Measurements from ENCODE around the gene CFAP54. TPM values are rescaled to one million over a fixed set of nuclear protein-coding genes. Genes with fewer than 3 reads are reported as not detected.

Gene CFAP54
- total RNA-seq, 1 experiment from 2014 or later, result 0.71 TPM

- DNase-seq (ENCODE audit: low spot score), result no peak
- Histone ChIP-seq H3K36me3 (ENCODE audit: insufficient read depth, low read length, poor library complexity, severe bottlenecking) (no peaks in the 10 kb centered on the region), H3K27ac (ENCODE audit: low read depth, low read length, poor library complexity, severe bottlenecking) (no peak overlapping the region), H3K27me3 (replicated peaks; ENCODE audit: insufficient read depth, low read depth, low read length, poor library complexity) (no peaks in the 10 kb centered on the region), H3K4me3 (ENCODE audit: low read depth, low read length, poor library complexity, severe bottlenecking) (no peak overlapping the region), H3K9me3 (ENCODE audit: low read depth, low read length, poor library complexity, severe bottlenecking) (peaks cover 4% of the 10 kb centered on the region), H3K4me1 (ENCODE audit: insufficient read depth, low read length, poor library complexity, severe bottlenecking) (no peaks in the 10 kb centered on the region)
- POLR2A ChIA-PET (ENCODE audit: low non-redundant PET), result no interaction called here
- BruUV-seq (replicated peaks), result no TSS peak
- CTCF ChIA-PET, result no interaction called here
- TF ChIP-seq EZH2 (IDR thresholded peaks at IDR 0.05; ENCODE audit: borderline replicate concordance, low read depth, low read length, poor library complexity, severe bottlenecking), result no peak
- TF ChIP-seq, protein P1, sequence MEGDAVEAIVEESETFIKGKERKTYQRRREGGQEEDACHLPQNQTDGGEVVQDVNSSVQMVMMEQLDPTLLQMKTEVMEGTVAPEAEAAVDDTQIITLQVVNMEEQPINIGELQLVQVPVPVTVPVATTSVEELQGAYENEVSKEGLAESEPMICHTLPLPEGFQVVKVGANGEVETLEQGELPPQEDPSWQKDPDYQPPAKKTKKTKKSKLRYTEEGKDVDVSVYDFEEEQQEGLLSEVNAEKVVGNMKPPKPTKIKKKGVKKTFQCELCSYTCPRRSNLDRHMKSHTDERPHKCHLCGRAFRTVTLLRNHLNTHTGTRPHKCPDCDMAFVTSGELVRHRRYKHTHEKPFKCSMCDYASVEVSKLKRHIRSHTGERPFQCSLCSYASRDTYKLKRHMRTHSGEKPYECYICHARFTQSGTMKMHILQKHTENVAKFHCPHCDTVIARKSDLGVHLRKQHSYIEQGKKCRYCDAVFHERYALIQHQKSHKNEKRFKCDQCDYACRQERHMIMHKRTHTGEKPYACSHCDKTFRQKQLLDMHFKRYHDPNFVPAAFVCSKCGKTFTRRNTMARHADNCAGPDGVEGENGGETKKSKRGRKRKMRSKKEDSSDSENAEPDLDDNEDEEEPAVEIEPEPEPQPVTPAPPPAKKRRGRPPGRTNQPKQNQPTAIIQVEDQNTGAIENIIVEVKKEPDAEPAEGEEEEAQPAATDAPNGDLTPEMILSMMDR (conservative IDR thresholded peaks at IDR 0.05; ENCODE audit: low read depth, low read length), result no peak
- intact Hi-C loops (cut with micrococcal nuclease; ENCODE audit: unreplicated experiment), result no loop called here
Observed at GRCh38 chr12:96806272-96806671, 316.9 kb downstream of the CFAP54 start.

DNA sequence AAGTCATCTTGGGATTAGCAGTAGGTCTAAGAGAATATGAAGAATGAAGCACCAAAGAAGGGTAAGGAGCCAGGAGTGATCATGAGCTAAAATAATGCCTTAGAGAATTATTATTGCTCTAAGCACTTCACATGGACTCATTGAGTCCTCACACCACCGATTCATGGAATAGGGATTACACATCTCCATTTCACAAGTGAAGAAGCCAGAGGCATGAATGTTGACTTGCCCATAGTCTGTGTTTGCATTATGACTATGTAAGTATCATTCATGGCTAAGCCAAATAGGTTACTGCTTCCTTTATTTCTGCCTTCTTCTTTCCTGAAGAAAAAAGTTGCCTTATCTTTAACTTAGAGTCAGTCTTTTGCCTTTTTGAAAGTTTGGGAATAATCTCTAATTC lies 318.4 kb downstream of the CFAP54 start:
- TF ChIP-seq, protein P1 (conservative IDR thresholded peaks at IDR 0.05; ENCODE audit: low read depth, low read length), result no peak
- no peak for TF ChIP-seq EZH2 (IDR thresholded peaks at IDR 0.05; ENCODE audit: borderline replicate concordance, low read depth, low read length, poor library complexity, severe bottlenecking)
- POLR2A ChIA-PET (ENCODE audit: low non-redundant PET), result interaction anchor here (0.5 kb wide), 1 partner anchor 11 kb away, joined by 5 read pairs; no protein-coding TSS in a partner anchor

DNA sequence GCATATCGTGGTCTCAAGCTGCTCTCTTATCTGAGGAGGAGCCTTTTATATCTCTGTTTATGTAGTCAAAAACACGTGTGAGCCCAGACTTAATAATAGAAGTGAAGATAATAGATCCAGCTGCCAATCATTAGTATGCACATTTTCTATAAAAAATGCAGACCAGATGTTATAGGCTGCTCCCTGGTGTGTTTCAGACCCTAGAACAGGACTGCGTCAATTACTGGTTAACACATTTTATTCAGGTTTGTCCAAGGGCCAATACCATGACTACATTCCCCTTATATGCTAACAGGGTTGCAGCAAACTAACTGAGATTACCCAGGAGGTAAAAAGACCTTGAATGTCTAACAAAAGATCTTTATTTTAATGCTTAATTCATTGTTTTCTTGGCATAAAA lies 319.2 kb downstream of the CFAP54 start:
- TF ChIP-seq, protein P1 (conservative IDR thresholded peaks at IDR 0.05; ENCODE audit: low read depth, low read length), result no peak
- TF ChIP-seq EZH2 (IDR thresholded peaks at IDR 0.05; ENCODE audit: borderline replicate concordance, low read depth, low read length, poor library complexity, severe bottlenecking), result no peak
- DNase-seq (ENCODE audit: low spot score), result no peak
- Histone ChIP-seq H3K36me3 (ENCODE audit: insufficient read depth, low read length, poor library complexity, severe bottlenecking) (no peaks in the 10 kb centered on the region), H3K9me3 (ENCODE audit: low read depth, low read length, poor library complexity, severe bottlenecking) (no peaks in the 10 kb centered on the region), H3K4me3 (ENCODE audit: low read depth, low read length, poor library complexity, severe bottlenecking) (no peak overlapping the region), H3K27me3 (replicated peaks; ENCODE audit: insufficient read depth, low read depth, low read length, poor library complexity) (no peaks in the 10 kb centered on the region), H3K4me1 (ENCODE audit: insufficient read depth, low read length, poor library complexity, severe bottlenecking) (no peaks in the 10 kb centered on the region), H3K27ac (ENCODE audit: low read depth, low read length, poor library complexity, severe bottlenecking) (no peak overlapping the region)
- ChIA-PET CTCF (no interaction called here), POLR2A (ENCODE audit: low non-redundant PET) (no interaction called here)
- BruUV-seq (replicated peaks), result no TSS peak
- intact Hi-C loops (cut with micrococcal nuclease; ENCODE audit: unreplicated experiment), result no loop called here

More for the DNA sequence above, 318.4 kb downstream of the CFAP54 start:
- no TSS peak for BruUV-seq (replicated peaks)
- Histone ChIP-seq H3K9me3 (ENCODE audit: low read depth, low read length, poor library complexity, severe bottlenecking) (peaks cover 4% of the 10 kb centered on the region), H3K27ac (ENCODE audit: low read depth, low read length, poor library complexity, severe bottlenecking) (no peak overlapping the region), H3K36me3 (ENCODE audit: insufficient read depth, low read length, poor library complexity, severe bottlenecking) (no peaks in the 10 kb centered on the region), H3K4me1 (ENCODE audit: insufficient read depth, low read length, poor library complexity, severe bottlenecking) (no peaks in the 10 kb centered on the region), H3K27me3 (replicated peaks; ENCODE audit: insufficient read depth, low read depth, low read length, poor library complexity) (no peaks in the 10 kb centered on the region), H3K4me3 (ENCODE audit: low read depth, low read length, poor library complexity, severe bottlenecking) (no peak overlapping the region)
- intact Hi-C loops (cut with micrococcal nuclease; ENCODE audit: unreplicated experiment), result no loop called here
- DNase-seq (ENCODE audit: low spot score), result no peak
- CTCF ChIA-PET, result no interaction called here

All from A673 (cell line).